ENCODE results near the gene PISD.

PISD gene

GRCh38 chr22:31609716-31610115, 52.3 kb downstream of the PISD start (continued):
- TF ChIP-seq ZBTB10 (tag by site-specific recombination; IDR thresholded peaks at IDR 0.05): no peak
- TF ChIP-seq, protein P1, sequence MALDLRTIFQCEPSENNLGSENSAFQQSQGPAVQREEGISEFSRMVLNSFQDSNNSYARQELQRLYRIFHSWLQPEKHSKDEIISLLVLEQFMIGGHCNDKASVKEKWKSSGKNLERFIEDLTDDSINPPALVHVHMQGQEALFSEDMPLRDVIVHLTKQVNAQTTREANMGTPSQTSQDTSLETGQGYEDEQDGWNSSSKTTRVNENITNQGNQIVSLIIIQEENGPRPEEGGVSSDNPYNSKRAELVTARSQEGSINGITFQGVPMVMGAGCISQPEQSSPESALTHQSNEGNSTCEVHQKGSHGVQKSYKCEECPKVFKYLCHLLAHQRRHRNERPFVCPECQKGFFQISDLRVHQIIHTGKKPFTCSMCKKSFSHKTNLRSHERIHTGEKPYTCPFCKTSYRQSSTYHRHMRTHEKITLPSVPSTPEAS (tag by site-specific recombination; IDR thresholded peaks at IDR 0.05): no peak
- TF ChIP-seq TCF7L2 (IDR thresholded peaks at IDR 0.05; ENCODE audit: borderline replicate concordance, low read depth, low read length): no peak
- TF ChIP-seq, protein P2, sequence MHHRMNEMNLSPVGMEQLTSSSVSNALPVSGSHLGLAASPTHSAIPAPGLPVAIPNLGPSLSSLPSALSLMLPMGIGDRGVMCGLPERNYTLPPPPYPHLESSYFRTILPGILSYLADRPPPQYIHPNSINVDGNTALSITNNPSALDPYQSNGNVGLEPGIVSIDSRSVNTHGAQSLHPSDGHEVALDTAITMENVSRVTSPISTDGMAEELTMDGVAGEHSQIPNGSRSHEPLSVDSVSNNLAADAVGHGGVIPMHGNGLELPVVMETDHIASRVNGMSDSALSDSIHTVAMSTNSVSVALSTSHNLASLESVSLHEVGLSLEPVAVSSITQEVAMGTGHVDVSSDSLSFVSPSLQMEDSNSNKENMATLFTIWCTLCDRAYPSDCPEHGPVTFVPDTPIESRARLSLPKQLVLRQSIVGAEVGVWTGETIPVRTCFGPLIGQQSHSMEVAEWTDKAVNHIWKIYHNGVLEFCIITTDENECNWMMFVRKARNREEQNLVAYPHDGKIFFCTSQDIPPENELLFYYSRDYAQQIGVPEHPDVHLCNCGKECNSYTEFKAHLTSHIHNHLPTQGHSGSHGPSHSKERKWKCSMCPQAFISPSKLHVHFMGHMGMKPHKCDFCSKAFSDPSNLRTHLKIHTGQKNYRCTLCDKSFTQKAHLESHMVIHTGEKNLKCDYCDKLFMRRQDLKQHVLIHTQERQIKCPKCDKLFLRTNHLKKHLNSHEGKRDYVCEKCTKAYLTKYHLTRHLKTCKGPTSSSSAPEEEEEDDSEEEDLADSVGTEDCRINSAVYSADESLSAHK (tag by site-specific recombination; IDR thresholded peaks at IDR 0.05): no peak
- no peak for TF ChIP-seq ZNF274 (IDR thresholded peaks at IDR 0.05; ENCODE audit: low read length)
- TF ChIP-seq ZNF274 (tag by site-specific recombination; IDR thresholded peaks at IDR 0.05; ENCODE audit: borderline replicate concordance): no peak

GRCh38 chr22:31607696-31608095, 54.3 kb downstream of the PISD start:
- TF ChIP-seq ZNF132 (tag by site-specific recombination; IDR thresholded peaks at IDR 0.05; ENCODE audit: borderline replicate concordance) (no peak), HOXC10 (CRISPR knock-in tag; IDR thresholded peaks at IDR 0.05) (no peak), KLF7 (tag by site-specific recombination; IDR thresholded peaks at IDR 0.05; ENCODE audit: borderline replicate concordance) (no peak), ZNF560 (tag by site-specific recombination; IDR thresholded peaks at IDR 0.05; ENCODE audit: borderline replicate concordance) (no peak), ZFP69B (tag by site-specific recombination; IDR thresholded peaks at IDR 0.05) (no peak), ZNF354C (tag by site-specific recombination; IDR thresholded peaks at IDR 0.05; ENCODE audit: borderline replicate concordance, low read depth) (no peak), HOXA7 (CRISPR knock-in tag; IDR thresholded peaks at IDR 0.05; ENCODE audit: borderline replicate concordance) (no peak)
- TF ChIP-seq, protein P3, sequence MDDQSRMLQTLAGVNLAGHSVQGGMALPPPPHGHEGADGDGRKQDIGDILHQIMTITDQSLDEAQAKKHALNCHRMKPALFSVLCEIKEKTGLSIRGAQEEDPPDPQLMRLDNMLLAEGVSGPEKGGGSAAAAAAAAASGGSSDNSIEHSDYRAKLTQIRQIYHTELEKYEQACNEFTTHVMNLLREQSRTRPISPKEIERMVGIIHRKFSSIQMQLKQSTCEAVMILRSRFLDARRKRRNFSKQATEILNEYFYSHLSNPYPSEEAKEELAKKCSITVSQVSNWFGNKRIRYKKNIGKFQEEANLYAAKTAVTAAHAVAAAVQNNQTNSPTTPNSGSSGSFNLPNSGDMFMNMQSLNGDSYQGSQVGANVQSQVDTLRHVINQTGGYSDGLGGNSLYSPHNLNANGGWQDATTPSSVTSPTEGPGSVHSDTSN (CRISPR knock-in tag; IDR thresholded peaks at IDR 0.05): no peak
- Histone ChIP-seq H3K4me1 (ENCODE audit: control insufficient read depth, insufficient read depth, low read length) (no peaks in the 10 kb centered on the region), H3K36me3 (ENCODE audit: control insufficient read depth in 2 of 2, insufficient read depth in 1 of 2, low read length in 2 of 2) (peaks cover 3 to 60% of the 10 kb centered on the region in 2 experiments; a peak in 2 of 3 replicates), H3K9me3 (ENCODE audit: control insufficient read depth, insufficient read depth, low read depth, low read length) (no peaks in the 10 kb centered on the region), H3K27ac (ENCODE audit: extremely low read depth, low read depth, low read length) (no peak overlapping the region), H3K4me3 (ENCODE audit: low read depth, low read length) (no peak overlapping the region)
- ChIA-PET POLR2A (no interaction called here), CTCF (interaction anchor here (0.7 to 1.1 kb wide), 2 partner anchors 23 to 27 kb away, joined by 3 read pairs; no protein-coding TSS in a partner anchor)

DNA sequence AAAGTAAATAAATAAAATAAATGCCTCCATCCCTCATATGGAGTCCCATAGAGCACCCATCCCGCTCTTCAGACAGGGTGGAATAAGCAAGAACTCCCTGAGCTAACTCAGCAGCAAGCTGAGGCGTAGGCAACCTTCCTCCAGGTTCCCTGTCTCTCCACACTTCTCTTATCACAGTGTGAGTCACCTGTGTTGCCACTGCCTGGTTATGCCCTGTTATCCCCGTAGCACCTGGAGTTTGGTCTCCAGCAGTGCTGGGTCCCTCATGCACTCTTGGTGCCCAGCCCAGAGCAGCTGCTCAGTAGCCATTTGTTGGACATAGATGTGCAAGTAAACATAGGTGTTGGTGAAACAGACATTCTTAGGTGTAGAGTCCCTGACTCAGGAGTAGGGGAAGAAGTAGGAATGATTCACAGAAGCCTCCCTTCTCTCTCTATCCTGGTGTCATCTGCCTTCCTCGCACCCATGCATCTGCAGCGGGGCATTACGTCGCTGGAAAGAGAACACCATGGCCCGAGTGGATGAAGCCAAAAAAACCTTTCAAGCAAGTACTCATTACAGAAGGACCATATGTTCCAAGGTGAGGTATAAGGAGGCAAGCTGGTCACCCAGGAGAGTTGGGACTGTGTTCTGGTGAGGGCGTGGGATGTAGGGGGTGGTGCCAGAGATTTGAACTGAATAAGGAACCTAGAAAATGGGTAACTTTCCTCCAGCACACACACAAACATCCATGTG, 56.0 kb downstream of the PISD start:
- Histone ChIP-seq H3K4me3 (ENCODE audit: low read depth, low read length) (no peak overlapping the region), H3K36me3 (ENCODE audit: control insufficient read depth in 2 of 2, insufficient read depth in 1 of 2, low read length in 2 of 2) (peaks cover 3 to 60% of the 10 kb centered on the region in 2 experiments; a peak in 2 of 3 replicates), H3K4me1 (ENCODE audit: control insufficient read depth, insufficient read depth, low read length) (no peaks in the 10 kb centered on the region), H3K9me3 (ENCODE audit: control insufficient read depth, insufficient read depth, low read depth, low read length) (no peaks in the 10 kb centered on the region), H3K27ac (ENCODE audit: extremely low read depth, low read depth, low read length) (no peak overlapping the region)
- ChIA-PET CTCF (interaction anchor here (0.5 kb wide), 1 partner anchor 534 kb away, joined by 3 read pairs; no protein-coding TSS in a partner anchor), POLR2A (no interaction called here)
- TF ChIP-seq ZNF266 (tag by site-specific recombination; IDR thresholded peaks at IDR 0.05; ENCODE audit: low read depth): no peak
- no peak for TF ChIP-seq ZFP41 (tag by site-specific recombination; IDR thresholded peaks at IDR 0.05; ENCODE audit: borderline replicate concordance)
- TF ChIP-seq, protein P4, sequence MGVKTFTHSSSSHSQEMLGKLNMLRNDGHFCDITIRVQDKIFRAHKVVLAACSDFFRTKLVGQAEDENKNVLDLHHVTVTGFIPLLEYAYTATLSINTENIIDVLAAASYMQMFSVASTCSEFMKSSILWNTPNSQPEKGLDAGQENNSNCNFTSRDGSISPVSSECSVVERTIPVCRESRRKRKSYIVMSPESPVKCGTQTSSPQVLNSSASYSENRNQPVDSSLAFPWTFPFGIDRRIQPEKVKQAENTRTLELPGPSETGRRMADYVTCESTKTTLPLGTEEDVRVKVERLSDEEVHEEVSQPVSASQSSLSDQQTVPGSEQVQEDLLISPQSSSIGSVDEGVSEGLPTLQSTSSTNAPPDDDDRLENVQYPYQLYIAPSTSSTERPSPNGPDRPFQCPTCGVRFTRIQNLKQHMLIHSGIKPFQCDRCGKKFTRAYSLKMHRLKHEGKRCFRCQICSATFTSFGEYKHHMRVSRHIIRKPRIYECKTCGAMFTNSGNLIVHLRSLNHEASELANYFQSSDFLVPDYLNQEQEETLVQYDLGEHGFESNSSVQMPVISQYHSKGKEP (tag by site-specific recombination; IDR thresholded peaks at IDR 0.05): no peak
- no peak for TF ChIP-seq ZNF112 (tag by site-specific recombination; IDR thresholded peaks at IDR 0.05)
- no peak for TF ChIP-seq ZNF184 (tag by site-specific recombination; IDR thresholded peaks at IDR 0.05)
